HEK293 (cell line): ENCODE results near the gene CHST5.
A peak's percentile ranks its signal among the peaks of the same experiment; 100 is the strongest.

ENCODE experiments used
- BCL11A ChIP-seq: fragments of 450-650 bp; formaldehyde crosslinking; IDR thresholded peaks from 2 replicates; pipeline ENCODE4 v1.5.1; 2016; ENCODE audit warnings: low read depth, missing biosample characterization, missing genetic modification characterization
- GLIS1 ChIP-seq: fragments of 450-650 bp; formaldehyde crosslinking; IDR thresholded peaks from 2 replicates; pipeline ENCODE4 v1.5.1; 2016; ENCODE audit warnings: missing biosample characterization, missing genetic modification characterization
- KLF9 ChIP-seq: fragments of 450-650 bp; formaldehyde crosslinking; IDR thresholded peaks from 2 replicates; pipeline ENCODE4 v1.5.1; 2016; ENCODE audit warnings: missing biosample characterization, missing genetic modification characterization, low read depth
- MEIS1 ChIP-seq: sonication (generic); formaldehyde crosslinking; IDR thresholded peaks from 2 replicates; pipeline ENCODE4 v1.8.1; 2022; ENCODE audit warnings: missing genetic modification reagents, mild to moderate bottlenecking, borderline replicate concordance
- SP2 ChIP-seq: fragments of 450-650 bp; formaldehyde crosslinking; IDR thresholded peaks from 2 replicates; pipeline ENCODE4 v1.5.1; 2016; ENCODE audit warnings: missing biosample characterization, missing genetic modification characterization
- ZEB2 ChIP-seq: fragments of 450-650 bp; formaldehyde crosslinking; IDR thresholded peaks from 2 replicates; pipeline ENCODE4 v1.5.1; 2016; ENCODE audit warnings: missing biosample characterization, missing genetic modification characterization
- ZFP37 ChIP-seq: fragments of 450-650 bp; formaldehyde crosslinking; IDR thresholded peaks from 2 replicates; pipeline ENCODE4 v1.5.1; 2016; ENCODE audit warnings: missing biosample characterization, missing genetic modification characterization
- ZIC2 ChIP-seq: fragments of 450-650 bp; formaldehyde crosslinking; IDR thresholded peaks from 2 replicates; pipeline ENCODE4 v1.5.1; 2016; ENCODE audit warnings: missing biosample characterization, missing genetic modification characterization
- ZNF175 ChIP-seq: fragments of 450-650 bp; formaldehyde crosslinking; IDR thresholded peaks from 2 replicates; pipeline ENCODE4 v1.5.1; 2016; ENCODE audit warnings: missing biosample characterization, missing genetic modification characterization
- ZNF202 ChIP-seq: fragments of 450-650 bp; formaldehyde crosslinking; IDR thresholded peaks from 2 replicates; pipeline ENCODE4 v1.5.1; 2016; ENCODE audit warnings: missing biosample characterization, missing genetic modification characterization, borderline replicate concordance
- ZNF274 ChIP-seq, 2 experiments: fragments of 200-500 bp in 1 of 2; fragments of 450-650 bp in 1 of 2; sonication (Bioruptor generic) in 1 of 2; formaldehyde crosslinking in 1 of 2; IDR thresholded peaks; 2 replicates each; pipeline versions ENCODE4 v1.5.1 to v1.6.1; 2014 to 2016; ENCODE audit warnings: borderline replicate concordance in 1 of 2, inconsistent platforms in 1 of 2, low read length in 1 of 2, missing biosample characterization in 1 of 2, missing genetic modification characterization in 1 of 2
- ZNF324 ChIP-seq: fragments of 450-650 bp; formaldehyde crosslinking; IDR thresholded peaks from 2 replicates; pipeline ENCODE4 v1.5.1; 2016; ENCODE audit warnings: missing biosample characterization, missing genetic modification characterization
- ZNF473 ChIP-seq: fragments of 450-650 bp; formaldehyde crosslinking; IDR thresholded peaks from 2 replicates; pipeline ENCODE4 v1.5.1; 2017; ENCODE audit warnings: missing biosample characterization, missing genetic modification characterization
- ZNF521 ChIP-seq: fragments of 450-650 bp; formaldehyde crosslinking; IDR thresholded peaks from 2 replicates; pipeline ENCODE4 v1.5.1; 2017; ENCODE audit warnings: missing biosample characterization, mild to moderate bottlenecking, missing genetic modification characterization
- ZNF561 ChIP-seq: fragments of 450-650 bp; IDR thresholded peaks from 2 replicates; pipeline ENCODE4 v1.5.1; 2018; ENCODE audit warnings: missing biosample characterization, missing genetic modification characterization, borderline replicate concordance
- ZNF624 ChIP-seq: fragments of 450-650 bp; formaldehyde crosslinking; IDR thresholded peaks from 2 replicates; pipeline ENCODE4 v1.5.1; 2017; ENCODE audit warnings: missing biosample characterization, missing genetic modification characterization
- ZNF654 ChIP-seq: fragments of 450-650 bp; formaldehyde crosslinking; IDR thresholded peaks from 2 replicates; pipeline ENCODE4 v1.5.1; 2016; ENCODE audit warnings: low read depth, missing biosample characterization, missing genetic modification characterization
- ZNF658 ChIP-seq: fragments of 450-650 bp; formaldehyde crosslinking; IDR thresholded peaks from 2 replicates; pipeline ENCODE4; 2016; ENCODE audit warnings: missing biosample characterization, missing genetic modification characterization
- ZNF76 ChIP-seq: fragments of 450-650 bp; formaldehyde crosslinking; IDR thresholded peaks from 2 replicates; pipeline ENCODE4; 2016; ENCODE audit warnings: low read depth, missing biosample characterization, missing genetic modification characterization, borderline replicate concordance
- TF ChIP-seq, protein P1 (sequence below): fragments of 450-650 bp; formaldehyde crosslinking; IDR thresholded peaks from 2 replicates; pipeline ENCODE4 v1.5.1; 2016; ENCODE audit warnings: missing biosample characterization, missing genetic modification characterization
- TF ChIP-seq, protein P2 (sequence below): fragments of 450-650 bp; formaldehyde crosslinking; IDR thresholded peaks from 2 replicates; pipeline ENCODE4 v1.5.1; 2016; ENCODE audit warnings: missing biosample characterization, missing genetic modification characterization
- TF ChIP-seq, protein P3 (sequence below): fragments of 450-650 bp; formaldehyde crosslinking; conservative IDR thresholded peaks from 2 replicates; pipeline ENCODE4 v1.5.1; 2016; ENCODE audit warnings: low read depth, missing biosample characterization, missing genetic modification characterization
- TF ChIP-seq, protein P4 (sequence below): fragments of 450-650 bp; formaldehyde crosslinking; IDR thresholded peaks from 2 replicates; pipeline ENCODE4 v1.5.1; 2016; ENCODE audit warnings: missing biosample characterization, missing genetic modification characterization
- TF ChIP-seq, protein P5 (sequence below): fragments of 450-650 bp; formaldehyde crosslinking; optimal IDR thresholded peaks from 2 replicates; pipeline ENCODE3; 2016; ENCODE audit warnings: missing biosample characterization, mild to moderate bottlenecking, missing genetic modification characterization
- TF ChIP-seq, protein P6 (sequence below): fragments of 450-650 bp; formaldehyde crosslinking; IDR thresholded peaks from 2 replicates; pipeline ENCODE4 v1.5.1; 2016; ENCODE audit warnings: missing biosample characterization, missing genetic modification characterization

The CHST5 gene

DNA sequence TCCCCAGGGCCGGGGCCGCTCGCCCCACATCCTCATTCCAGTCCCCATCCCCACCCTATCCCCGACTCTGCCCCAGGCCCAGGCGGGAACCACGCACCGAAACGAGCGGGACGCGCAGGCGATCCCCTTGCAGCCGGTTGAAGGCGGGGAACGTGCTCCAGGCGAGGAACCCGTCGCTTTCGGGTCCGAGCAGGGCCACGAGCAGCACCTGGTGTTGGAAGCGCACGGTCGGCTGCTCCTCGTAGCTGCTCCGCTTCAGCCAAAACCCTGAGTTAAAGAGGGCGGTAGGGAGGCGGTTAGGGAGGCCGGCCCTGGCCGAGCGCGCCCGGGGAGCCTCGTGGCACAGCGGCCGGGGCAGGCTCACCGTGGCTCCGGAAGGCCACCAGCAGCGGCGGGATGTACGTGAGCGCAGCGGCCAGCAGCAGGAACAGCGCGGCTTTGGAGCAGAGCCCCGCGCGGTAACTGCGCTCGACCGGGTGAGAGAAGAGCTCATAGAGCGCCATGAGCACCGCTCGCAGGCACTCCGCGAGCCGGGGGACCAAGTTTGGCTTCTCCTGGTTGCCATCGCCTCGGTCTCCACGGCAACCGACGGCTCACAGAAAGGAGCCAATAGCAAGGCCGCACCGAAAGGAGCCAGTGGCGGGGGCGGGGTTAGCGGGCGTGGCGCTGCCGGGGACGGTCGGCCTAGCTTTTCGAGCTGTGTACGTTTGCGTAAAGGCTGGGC is 20.0 kb upstream of the CHST5 start, which contains the start of gene TMEM231 (continued):
- TF ChIP-seq, protein P1, sequence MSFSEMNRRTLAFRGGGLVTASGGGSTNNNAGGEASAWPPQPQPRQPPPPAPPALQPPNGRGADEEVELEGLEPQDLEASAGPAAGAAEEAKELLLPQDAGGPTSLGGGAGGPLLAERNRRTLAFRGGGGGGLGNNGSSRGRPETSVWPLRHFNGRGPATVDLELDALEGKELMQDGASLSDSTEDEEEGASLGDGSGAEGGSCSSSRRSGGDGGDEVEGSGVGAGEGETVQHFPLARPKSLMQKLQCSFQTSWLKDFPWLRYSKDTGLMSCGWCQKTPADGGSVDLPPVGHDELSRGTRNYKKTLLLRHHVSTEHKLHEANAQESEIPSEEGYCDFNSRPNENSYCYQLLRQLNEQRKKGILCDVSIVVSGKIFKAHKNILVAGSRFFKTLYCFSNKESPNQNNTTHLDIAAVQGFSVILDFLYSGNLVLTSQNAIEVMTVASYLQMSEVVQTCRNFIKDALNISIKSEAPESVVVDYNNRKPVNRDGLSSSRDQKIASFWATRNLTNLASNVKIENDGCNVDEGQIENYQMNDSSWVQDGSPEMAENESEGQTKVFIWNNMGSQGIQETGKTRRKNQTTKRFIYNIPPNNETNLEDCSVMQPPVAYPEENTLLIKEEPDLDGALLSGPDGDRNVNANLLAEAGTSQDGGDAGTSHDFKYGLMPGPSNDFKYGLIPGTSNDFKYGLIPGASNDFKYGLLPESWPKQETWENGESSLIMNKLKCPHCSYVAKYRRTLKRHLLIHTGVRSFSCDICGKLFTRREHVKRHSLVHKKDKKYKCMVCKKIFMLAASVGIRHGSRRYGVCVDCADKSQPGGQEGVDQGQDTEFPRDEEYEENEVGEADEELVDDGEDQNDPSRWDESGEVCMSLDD (tag by site-specific recombination) = no peak
- TF ChIP-seq ZNF274 (IDR thresholded peaks at IDR 0.05; ENCODE audit: low read length) (no peak), ZNF274 (tag by site-specific recombination; IDR thresholded peaks at IDR 0.05; ENCODE audit: borderline replicate concordance) (no peak), ZNF654 (tag by site-specific recombination) (no peak), ZNF324 (tag by site-specific recombination) (no peak), ZNF202 (tag by site-specific recombination) (no peak), ZNF561 (tag by site-specific recombination) (no peak), ZNF624 (no peak), ZFP37 (no peak), ZNF76 (tag by site-specific recombination) (no peak), GLIS1 (tag by site-specific recombination) (peak; percentile 67), ZEB2 (tag by site-specific recombination) (no peak), ZIC2 (tag by site-specific recombination) (peak; percentile 51), SP2 (peak; percentile 63), ZNF521 (tag by site-specific recombination) (no peak), ZNF175 (tag by site-specific recombination) (no peak), ZNF658 (no peak), BCL11A (tag by site-specific recombination) (no peak), ZNF473 (tag by site-specific recombination) (no peak), KLF9 (tag by site-specific recombination) (peak; percentile 96), MEIS1 (no peak)
- TF ChIP-seq, protein P2, sequence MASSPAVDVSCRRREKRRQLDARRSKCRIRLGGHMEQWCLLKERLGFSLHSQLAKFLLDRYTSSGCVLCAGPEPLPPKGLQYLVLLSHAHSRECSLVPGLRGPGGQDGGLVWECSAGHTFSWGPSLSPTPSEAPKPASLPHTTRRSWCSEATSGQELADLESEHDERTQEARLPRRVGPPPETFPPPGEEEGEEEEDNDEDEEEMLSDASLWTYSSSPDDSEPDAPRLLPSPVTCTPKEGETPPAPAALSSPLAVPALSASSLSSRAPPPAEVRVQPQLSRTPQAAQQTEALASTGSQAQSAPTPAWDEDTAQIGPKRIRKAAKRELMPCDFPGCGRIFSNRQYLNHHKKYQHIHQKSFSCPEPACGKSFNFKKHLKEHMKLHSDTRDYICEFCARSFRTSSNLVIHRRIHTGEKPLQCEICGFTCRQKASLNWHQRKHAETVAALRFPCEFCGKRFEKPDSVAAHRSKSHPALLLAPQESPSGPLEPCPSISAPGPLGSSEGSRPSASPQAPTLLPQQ (tag by site-specific recombination) = 0 out of 2 replicates have a peak, but pooled peaks have one; percentile 21
- TF ChIP-seq, protein P3, sequence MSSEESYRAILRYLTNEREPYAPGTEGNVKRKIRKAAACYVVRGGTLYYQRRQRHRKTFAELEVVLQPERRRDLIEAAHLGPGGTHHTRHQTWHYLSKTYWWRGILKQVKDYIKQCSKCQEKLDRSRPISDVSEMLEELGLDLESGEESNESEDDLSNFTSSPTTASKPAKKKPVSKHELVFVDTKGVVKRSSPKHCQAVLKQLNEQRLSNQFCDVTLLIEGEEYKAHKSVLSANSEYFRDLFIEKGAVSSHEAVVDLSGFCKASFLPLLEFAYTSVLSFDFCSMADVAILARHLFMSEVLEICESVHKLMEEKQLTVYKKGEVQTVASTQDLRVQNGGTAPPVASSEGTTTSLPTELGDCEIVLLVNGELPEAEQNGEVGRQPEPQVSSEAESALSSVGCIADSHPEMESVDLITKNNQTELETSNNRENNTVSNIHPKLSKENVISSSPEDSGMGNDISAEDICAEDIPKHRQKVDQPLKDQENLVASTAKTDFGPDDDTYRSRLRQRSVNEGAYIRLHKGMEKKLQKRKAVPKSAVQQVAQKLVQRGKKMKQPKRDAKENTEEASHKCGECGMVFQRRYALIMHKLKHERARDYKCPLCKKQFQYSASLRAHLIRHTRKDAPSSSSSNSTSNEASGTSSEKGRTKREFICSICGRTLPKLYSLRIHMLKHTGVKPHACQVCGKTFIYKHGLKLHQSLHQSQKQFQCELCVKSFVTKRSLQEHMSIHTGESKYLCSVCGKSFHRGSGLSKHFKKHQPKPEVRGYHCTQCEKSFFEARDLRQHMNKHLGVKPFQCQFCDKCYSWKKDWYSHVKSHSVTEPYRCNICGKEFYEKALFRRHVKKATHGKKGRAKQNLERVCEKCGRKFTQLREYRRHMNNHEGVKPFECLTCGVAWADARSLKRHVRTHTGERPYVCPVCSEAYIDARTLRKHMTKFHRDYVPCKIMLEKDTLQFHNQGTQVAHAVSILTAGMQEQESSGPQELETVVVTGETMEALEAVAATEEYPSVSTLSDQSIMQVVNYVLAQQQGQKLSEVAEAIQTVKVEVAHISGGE = peak; percentile 20; the same call in 1 of the 2 replicates
- TF ChIP-seq, protein P4, sequence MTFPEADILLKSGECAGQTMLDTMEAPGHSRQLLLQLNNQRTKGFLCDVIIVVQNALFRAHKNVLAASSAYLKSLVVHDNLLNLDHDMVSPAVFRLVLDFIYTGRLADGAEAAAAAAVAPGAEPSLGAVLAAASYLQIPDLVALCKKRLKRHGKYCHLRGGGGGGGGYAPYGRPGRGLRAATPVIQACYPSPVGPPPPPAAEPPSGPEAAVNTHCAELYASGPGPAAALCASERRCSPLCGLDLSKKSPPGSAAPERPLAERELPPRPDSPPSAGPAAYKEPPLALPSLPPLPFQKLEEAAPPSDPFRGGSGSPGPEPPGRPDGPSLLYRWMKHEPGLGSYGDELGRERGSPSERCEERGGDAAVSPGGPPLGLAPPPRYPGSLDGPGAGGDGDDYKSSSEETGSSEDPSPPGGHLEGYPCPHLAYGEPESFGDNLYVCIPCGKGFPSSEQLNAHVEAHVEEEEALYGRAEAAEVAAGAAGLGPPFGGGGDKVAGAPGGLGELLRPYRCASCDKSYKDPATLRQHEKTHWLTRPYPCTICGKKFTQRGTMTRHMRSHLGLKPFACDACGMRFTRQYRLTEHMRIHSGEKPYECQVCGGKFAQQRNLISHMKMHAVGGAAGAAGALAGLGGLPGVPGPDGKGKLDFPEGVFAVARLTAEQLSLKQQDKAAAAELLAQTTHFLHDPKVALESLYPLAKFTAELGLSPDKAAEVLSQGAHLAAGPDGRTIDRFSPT (tag by site-specific recombination) = no peak
- TF ChIP-seq, protein P5, sequence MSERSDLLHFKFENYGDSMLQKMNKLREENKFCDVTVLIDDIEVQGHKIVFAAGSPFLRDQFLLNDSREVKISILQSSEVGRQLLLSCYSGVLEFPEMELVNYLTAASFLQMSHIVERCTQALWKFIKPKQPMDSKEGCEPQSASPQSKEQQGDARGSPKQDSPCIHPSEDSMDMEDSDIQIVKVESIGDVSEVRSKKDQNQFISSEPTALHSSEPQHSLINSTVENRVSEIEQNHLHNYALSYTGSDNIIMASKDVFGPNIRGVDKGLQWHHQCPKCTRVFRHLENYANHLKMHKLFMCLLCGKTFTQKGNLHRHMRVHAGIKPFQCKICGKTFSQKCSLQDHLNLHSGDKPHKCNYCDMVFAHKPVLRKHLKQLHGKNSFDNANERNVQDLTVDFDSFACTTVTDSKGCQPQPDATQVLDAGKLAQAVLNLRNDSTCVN = peak; percentile 77
- TF ChIP-seq, protein P6, sequence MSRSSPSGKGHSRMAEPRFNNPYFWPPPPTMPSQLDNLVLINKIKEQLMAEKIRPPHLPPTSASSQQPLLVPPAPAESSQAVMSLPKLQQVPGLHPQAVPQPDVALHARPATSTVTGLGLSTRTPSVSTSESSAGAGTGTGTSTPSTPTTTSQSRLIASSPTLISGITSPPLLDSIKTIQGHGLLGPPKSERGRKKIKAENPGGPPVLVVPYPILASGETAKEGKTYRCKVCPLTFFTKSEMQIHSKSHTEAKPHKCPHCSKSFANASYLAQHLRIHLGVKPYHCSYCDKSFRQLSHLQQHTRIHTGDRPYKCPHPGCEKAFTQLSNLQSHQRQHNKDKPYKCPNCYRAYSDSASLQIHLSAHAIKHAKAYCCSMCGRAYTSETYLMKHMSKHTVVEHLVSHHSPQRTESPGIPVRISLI (tag by site-specific recombination) = no peak
